ENCODE data around the gene AGBL1.

Gene AGBL1

GRCh38 chr15:86657305-86657704 lies 577.6 kb downstream of the AGBL1 start:
- Histone ChIP-seq H3K9me3 (ENCODE audit: insufficient read depth, low read length) (no peaks in the 10 kb centered on the region), H3K36me3 (ENCODE audit: low read length) (no peaks in the 10 kb centered on the region), H3K79me2 (ENCODE audit: insufficient read depth, low read length) (no peaks in the 10 kb centered on the region), H3K27me3 (ENCODE audit: low read length) (no peaks in the 10 kb centered on the region), H2AFZ (ENCODE audit: low read depth, low read length, severe bottlenecking) (no peak overlapping the region), H3K4me2 (ENCODE audit: low read depth, low read length, poor library complexity, severe bottlenecking) (no peak overlapping the region), H3K9me2 (replicated peaks; ENCODE audit: insufficient read depth, low read length) (no peaks in the 10 kb centered on the region), H3F3A (ENCODE audit: insufficient read depth) (no peaks in the 10 kb centered on the region), H3K4me3 (ENCODE audit: insufficient read depth, low read length, poor library complexity, severe bottlenecking) (no peak overlapping the region), H3K9ac (ENCODE audit: low read length) (no peak overlapping the region), H4K20me1 (ENCODE audit: low read depth, low read length) (no peaks in the 10 kb centered on the region), H3K27ac (ENCODE audit: low read depth, low read length) (no peak overlapping the region)
- no peak for TF ChIP-seq EZH2phosphoT487 (conservative IDR thresholded peaks at IDR 0.05; ENCODE audit: low read length)
- TF ChIP-seq, protein P1, sequence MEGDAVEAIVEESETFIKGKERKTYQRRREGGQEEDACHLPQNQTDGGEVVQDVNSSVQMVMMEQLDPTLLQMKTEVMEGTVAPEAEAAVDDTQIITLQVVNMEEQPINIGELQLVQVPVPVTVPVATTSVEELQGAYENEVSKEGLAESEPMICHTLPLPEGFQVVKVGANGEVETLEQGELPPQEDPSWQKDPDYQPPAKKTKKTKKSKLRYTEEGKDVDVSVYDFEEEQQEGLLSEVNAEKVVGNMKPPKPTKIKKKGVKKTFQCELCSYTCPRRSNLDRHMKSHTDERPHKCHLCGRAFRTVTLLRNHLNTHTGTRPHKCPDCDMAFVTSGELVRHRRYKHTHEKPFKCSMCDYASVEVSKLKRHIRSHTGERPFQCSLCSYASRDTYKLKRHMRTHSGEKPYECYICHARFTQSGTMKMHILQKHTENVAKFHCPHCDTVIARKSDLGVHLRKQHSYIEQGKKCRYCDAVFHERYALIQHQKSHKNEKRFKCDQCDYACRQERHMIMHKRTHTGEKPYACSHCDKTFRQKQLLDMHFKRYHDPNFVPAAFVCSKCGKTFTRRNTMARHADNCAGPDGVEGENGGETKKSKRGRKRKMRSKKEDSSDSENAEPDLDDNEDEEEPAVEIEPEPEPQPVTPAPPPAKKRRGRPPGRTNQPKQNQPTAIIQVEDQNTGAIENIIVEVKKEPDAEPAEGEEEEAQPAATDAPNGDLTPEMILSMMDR (IDR thresholded peaks at IDR 0.05; ENCODE audit: insufficient read depth, low read length, poor library complexity, severe bottlenecking) = no peak

DNA sequence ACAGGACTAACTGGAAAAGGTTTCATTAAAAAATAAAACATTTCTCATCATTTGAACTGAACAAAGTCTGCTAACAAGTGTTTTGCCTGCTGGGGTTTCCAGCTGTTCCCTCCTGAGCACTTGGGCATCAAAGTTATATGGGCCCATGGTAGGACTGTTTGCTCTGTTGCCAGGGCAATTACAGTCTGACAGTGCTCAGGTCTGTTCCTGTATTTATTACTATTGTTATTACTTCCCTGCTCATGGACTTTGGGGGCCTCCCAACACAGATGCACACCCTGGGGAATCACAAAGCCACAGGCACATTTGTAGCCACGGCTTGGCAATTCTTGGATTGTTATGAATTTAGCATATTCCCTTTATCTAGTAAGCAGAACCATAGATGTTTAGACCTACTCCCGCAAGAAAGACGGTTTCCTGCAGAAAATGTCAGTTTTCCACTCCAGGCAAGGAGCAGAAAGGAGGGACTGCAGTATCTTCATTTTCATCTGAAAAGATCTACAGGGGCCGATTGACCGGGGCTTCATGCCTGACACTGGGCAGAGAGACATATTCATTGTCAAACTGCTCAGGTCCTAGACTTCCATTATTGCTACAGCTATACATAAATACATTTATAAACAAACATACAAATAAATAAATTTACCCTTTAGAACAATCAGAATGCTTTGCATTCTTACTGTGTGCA lies 580.2 kb downstream of the AGBL1 start:
- Histone ChIP-seq H3K9me3 (ENCODE audit: insufficient read depth, low read length) (no peaks in the 10 kb centered on the region), H3K9ac (ENCODE audit: low read length) (no peak overlapping the region), H3K27me3 (ENCODE audit: low read length) (no peaks in the 10 kb centered on the region), H3K9me2 (replicated peaks; ENCODE audit: insufficient read depth, low read length) (no peaks in the 10 kb centered on the region), H2AFZ (ENCODE audit: low read depth, low read length, severe bottlenecking) (no peak overlapping the region), H3K27ac (ENCODE audit: low read depth, low read length) (no peak overlapping the region), H3K4me3 (ENCODE audit: insufficient read depth, low read length, poor library complexity, severe bottlenecking) (no peak overlapping the region), H4K20me1 (ENCODE audit: low read depth, low read length) (no peaks in the 10 kb centered on the region), H3K4me2 (ENCODE audit: low read depth, low read length, poor library complexity, severe bottlenecking) (no peak overlapping the region), H3K79me2 (ENCODE audit: insufficient read depth, low read length) (no peaks in the 10 kb centered on the region), H3K36me3 (ENCODE audit: low read length) (no peaks in the 10 kb centered on the region), H3F3A (ENCODE audit: insufficient read depth) (no peaks in the 10 kb centered on the region)
- no peak for TF ChIP-seq EZH2phosphoT487 (conservative IDR thresholded peaks at IDR 0.05; ENCODE audit: low read length)
- TF ChIP-seq, protein P1 (IDR thresholded peaks at IDR 0.05; ENCODE audit: insufficient read depth, low read length, poor library complexity, severe bottlenecking) = no peak

DNA sequence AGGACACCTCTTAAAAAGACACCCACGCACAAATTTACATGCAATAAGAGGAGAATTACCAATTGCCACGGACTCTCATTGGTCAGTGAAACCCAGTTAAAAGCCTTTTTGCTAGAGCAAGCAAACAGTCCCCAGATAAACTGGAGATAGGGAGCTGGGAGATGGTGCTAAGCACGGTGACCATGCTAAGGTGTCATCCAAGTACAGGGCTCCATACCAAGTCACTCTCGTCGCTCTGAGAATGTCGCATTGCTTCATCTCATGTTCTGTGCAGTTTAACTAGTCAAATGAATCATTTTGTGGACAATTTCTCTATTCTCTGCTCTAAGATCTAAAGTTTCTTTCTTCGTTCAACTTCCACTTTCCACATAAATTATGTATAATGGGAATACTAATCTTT lies 581.9 kb downstream of the AGBL1 start:
- Histone ChIP-seq H3K27ac (ENCODE audit: low read depth, low read length) (no peak overlapping the region), H4K20me1 (ENCODE audit: low read depth, low read length) (no peaks in the 10 kb centered on the region), H3K9me3 (ENCODE audit: insufficient read depth, low read length) (no peaks in the 10 kb centered on the region), H3K4me3 (ENCODE audit: insufficient read depth, low read length, poor library complexity, severe bottlenecking) (no peak overlapping the region), H3K9ac (ENCODE audit: low read length) (no peak overlapping the region), H3K36me3 (ENCODE audit: low read length) (no peaks in the 10 kb centered on the region), H3K9me2 (replicated peaks; ENCODE audit: insufficient read depth, low read length) (no peaks in the 10 kb centered on the region), H3K27me3 (ENCODE audit: low read length) (no peaks in the 10 kb centered on the region), H3K79me2 (ENCODE audit: insufficient read depth, low read length) (no peaks in the 10 kb centered on the region), H3K4me2 (ENCODE audit: low read depth, low read length, poor library complexity, severe bottlenecking) (no peak overlapping the region), H3F3A (ENCODE audit: insufficient read depth) (no peaks in the 10 kb centered on the region), H2AFZ (ENCODE audit: low read depth, low read length, severe bottlenecking) (no peak overlapping the region)
- TF ChIP-seq, protein P1 (IDR thresholded peaks at IDR 0.05; ENCODE audit: insufficient read depth, low read length, poor library complexity, severe bottlenecking) = no peak
- TF ChIP-seq EZH2phosphoT487 (conservative IDR thresholded peaks at IDR 0.05; ENCODE audit: low read length) = no peak

Data from SU-DHL-6 (cell line).